LHCN-M2 (cell line): ENCODE data around the gene CLSTN3. TPM values are rescaled to one million over a fixed set of nuclear protein-coding genes. Genes with fewer than 3 reads are reported as not detected.
A peak's percentile ranks its signal among the peaks of the same experiment; 100 is the strongest.

Experiments used
- DNase-seq: peaks from one replicate; pipeline ENCODE4 v3.0.0-alpha.2; 2012; ENCODE audit warnings: low read depth
- total RNA-seq: library from RNA; depleted of rRNA; stranded (reverse); fragments of >200 nt; gene quantifications from 2 replicates; pipeline ENCODE4 v1.2.3, GENCODE V29; 2014; rRNA removed

The CLSTN3 gene
- total RNA-seq, 1 experiment from 2014 or later = 4.6 TPM

DNA sequence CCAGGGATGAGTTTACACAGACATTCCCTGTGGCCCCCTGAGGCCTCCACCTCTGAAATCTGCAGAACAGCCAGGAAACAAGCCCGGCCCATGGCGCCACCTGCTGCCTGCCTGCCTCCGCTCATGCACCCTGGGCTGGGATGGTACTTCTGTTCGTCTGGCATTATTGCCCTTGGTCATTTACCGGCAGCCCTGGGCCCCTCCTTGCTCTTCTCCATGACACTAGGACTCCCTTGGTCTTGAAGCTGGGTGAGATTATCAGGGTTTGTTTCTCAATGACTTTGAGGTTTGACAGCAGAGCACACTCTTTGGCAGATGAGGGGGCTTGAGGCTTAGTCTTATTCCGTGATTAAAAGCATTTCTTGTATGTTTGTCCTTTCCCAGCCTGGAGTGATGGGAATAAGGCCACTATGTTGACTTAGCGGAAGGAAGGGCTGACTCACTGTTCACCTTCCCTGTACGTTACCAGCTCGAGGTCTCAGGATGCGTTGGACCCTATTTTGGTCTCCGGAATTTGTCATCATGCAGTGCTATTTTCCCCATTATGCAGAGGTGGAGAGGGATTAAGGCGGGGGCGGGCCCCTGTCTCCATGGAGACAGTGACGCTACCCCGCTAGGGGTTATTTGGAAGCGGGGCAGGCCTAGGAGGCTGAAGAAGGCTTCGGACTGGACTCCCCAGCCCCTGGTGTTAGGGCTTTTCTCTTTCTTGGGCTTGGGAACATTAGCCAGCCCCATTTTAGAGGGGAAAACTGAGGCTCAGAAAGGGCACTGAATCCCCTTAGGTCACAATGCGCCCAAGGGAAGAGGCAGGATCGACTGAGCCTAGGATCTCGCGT lies 58.6 kb downstream of the CLSTN3 start:
- peak; percentile 60 for DNase-seq

DNA sequence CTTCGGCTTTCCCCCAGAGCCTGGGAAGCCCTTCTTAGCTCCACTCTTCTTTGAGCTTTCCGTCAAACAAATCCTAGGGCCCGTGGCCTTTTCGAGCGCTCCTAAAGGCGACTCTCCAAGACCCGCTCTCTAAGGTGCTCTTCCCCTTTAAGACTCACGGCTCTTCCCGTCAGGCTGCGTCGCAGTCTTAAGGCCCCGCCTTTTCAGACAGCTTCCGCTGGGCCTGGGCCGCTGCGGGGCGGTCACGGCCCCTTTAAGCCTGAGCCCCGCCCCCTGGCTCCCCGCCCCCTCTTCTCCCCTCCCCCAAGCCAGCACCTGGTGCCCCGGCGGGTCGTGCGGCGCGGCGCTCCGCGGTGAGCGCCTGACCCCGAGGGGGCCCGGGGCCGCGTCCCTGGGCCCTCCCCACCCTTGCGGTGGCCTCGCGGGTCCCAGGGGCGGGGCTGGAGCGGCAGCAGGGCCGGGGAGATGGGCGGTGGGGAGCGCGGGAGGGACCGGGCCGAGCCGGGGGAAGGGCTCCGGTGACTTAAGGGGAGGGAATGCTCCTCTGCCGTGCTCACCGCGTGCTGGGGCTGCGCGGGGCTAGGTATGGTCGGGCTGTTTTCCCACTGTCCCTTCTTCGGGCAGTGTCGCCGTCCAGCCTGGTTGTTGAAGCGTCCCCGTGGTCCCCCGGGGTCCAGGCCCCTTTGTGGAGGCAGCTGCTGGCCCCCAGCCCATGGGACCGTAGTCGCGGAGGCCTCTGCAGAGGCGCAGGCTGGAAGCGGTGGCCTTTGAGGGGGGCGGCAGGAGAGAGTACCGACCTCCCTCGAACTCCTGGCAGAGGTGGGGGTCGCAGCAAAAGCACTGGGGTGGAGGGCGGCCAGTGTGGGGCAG lies 59.5 kb downstream of the CLSTN3 start, which contains the start of gene PEX5:
TSS of gene PEX5 (plus strand) at position 289 of the 870 bp plus-strand sequence. CDS start 692 bp downstream, outside the sequence.
- DNase-seq = peak; percentile 90

DNA sequence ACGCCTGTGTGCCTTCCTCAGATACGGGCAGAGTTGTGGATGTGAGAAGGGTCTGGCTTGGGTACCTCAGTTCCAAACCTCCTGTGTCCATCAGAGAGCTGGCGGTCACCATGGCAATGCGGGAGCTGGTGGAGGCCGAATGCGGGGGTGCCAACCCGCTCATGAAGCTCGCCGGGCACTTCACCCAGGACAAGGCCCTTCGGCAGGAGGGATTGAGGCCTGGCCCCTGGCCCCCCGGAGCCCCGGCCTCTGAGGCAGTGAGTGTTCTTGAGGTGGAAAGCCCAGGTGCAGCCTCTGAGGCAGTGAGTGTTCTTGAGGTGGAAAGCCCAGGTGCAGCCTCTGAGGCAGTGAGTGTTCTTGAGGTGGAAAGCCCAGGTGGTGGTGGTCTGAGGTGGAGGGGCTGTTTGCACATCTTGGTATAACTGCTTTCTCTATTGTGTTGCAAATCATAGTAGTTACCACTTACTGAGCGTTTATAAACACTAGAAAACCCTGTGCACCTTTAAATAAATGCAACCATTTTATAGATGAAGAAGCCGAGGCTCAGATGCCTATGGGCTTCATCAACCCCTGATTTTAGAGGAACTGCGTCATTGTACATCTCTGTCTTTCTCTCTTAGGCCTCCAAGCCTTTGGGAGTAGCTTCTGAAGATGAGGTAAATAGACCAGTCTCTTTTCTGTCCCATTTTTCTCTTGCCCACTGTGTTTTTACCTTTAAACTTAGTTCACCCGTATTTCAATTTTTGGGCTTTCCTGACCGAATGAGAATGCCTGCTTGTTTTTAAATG lies 60.3 kb downstream of the CLSTN3 start:
- peak; percentile 6 for DNase-seq

DNA sequence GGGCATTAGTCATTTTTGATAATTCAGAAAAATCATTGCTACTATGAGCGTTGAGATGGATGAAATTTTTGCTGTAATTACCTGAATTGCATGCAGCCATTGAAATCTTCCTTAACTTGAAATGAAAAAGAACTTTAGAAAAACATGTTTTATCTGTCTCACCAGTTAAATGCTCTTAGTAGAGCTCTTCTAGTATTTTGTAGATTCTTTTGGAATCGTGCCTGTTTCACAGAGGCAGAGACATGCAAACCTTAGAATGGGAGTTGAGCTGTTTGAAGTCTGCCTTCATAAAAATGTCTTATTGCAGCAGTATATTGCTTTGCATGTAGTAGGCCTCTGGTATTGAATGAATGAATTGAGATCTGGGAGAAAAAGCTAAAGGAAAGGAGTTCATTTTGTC lies 63.5 kb downstream of the CLSTN3 start:
- no peak for DNase-seq

DNA sequence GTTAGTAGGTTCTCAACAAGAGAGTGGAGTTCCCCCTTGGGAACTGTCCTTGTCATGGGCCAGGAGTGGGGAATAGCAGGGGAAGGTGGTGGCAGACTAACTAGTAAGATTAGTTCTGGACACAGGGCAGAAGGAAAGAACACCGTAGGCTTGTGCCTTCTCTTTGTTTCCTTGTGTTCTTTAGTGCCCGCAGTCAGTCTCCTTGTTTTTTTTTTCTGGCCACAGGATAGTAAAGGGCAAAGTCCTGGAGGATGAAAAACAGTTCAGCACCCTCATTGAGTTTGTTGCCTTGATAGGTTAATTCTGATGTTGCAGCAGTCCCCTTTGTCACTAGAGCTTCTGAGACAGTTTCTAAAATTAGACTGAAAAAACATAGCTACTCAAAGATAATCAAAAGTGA lies 67.7 kb downstream of the CLSTN3 start:
- no peak for DNase-seq

DNA sequence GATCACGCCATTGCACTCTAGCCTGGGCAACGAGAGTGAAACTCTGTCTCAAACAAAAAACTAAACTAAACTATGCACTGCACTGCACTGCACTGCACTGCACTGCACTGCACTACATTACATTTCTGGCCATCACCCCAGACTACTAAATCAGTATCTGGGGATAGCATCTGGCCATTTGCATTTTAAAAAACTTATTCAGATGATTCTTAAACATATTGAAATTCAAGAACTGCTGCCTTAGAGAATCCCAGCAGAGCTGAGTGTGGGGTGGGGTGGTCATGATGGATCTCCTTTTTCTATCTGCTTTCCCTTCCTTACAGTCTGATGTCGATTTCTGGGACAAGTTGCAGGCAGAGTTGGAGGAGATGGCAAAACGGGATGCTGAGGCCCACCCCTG lies 72.9 kb downstream of the CLSTN3 start:
- DNase-seq = no peak

DNA sequence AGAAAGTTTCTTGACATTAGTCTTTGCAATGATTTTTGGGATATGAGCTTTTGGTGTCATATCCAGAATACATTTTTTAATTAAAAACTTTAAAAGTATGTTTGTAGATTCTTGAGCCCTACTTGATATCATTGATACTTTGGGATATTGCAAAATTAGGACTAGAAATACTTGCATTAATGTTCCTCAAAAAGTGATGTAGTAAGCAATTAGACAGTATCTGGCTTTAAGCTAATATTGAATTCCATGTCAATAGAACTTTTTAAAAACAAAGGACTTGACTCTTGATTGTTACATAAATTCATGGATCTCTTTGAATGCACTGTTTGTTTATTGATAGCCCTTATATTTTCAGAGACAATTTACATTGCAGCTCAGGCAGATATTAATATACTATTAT lies 74.9 kb downstream of the CLSTN3 start:
- no peak for DNase-seq

DNA sequence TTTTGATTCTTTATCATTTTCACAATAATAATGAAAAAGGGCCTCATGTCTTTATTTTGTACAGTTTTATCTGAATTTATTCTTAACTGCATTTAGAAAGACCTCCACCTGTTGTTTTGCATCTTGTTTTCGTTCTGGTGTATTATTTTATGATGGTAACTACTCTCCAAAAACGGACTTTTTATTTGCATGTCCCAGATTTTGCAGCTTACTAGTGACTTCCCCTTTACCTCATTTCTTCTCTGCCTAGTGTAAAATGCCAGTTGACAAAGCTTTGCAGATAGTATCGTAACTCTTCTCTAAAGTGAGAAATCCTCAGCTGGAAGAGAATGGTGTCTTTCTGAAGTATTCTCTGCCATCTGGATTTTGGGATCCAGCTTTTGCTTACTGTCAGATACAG lies 76.5 kb downstream of the CLSTN3 start:
- no peak for DNase-seq

DNA sequence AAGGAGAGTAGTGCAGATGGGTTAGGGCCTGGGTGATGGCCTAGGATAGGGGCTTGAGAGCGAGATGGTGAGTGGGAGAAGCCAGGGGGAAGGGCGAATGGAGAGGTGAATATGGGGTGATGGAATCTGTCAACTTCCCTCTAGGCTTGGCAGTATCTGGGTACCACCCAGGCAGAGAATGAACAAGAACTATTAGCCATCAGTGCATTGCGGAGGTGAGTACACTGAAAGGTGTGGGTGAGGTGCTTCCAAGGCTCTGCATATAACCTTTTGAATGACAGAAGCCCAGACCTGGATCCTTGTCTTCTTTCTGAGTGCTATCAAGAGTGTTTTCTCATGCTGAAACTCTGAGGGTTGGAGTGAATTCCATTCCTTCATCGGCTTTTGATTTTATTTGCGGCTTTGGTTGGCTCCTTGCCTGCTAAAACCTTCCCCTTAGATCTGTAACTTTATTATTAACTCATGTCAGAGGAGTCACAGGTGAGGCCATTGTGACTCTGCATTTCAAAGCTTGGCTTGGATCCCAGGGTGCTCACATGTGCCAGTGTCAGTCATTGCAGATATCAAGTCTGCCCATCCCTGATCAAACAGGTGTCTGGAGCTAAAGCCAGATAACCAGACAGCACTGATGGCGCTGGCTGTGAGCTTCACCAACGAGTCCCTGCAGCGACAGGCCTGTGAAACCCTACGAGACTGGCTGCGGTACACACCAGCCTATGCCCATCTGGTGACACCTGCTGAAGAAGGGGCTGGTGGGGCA lies 77.9 kb downstream of the CLSTN3 start:
- peak; percentile 26 for DNase-seq

Other genes with a start within 250 kb of the CLSTN3 start
- gene LRRC23, start 225.5 kb upstream of the CLSTN3 start, total RNA-seq = 4.0 and 5.3 TPM in 2 replicates
- gene ENO2, start 215.8 kb upstream of the CLSTN3 start, total RNA-seq = 22.7 and 26.3 TPM in 2 replicates
- 15.4 and 20.0 TPM in 2 replicates for gene ATN1, start 202.4 kb upstream of the CLSTN3 start, total RNA-seq
- gene RNU7-1, start 186.6 kb upstream of the CLSTN3 start, total RNA-seq = not detected in 2 replicates
- gene C12orf57, start 186.3 kb upstream of the CLSTN3 start, total RNA-seq = 185 and 223 TPM in 2 replicates
- gene PTPN6, start 179.0 kb upstream of the CLSTN3 start, total RNA-seq = not detected in 2 replicates
- gene PHB2, start 159.7 kb upstream of the CLSTN3 start, total RNA-seq = 302 and 330 TPM in 2 replicates
- gene EMG1, start 159.5 kb upstream of the CLSTN3 start, total RNA-seq = 39.1 and 61.7 TPM in 2 replicates
- 14.6 and 20.4 TPM in 2 replicates for gene LPCAT3, start 111.9 kb upstream of the CLSTN3 start, total RNA-seq
- gene C1S, start 69.7 kb upstream of the CLSTN3 start, total RNA-seq = 14.8 and 26.9 TPM in 2 replicates
- gene C1R, start 37.9 kb upstream of the CLSTN3 start, total RNA-seq = 63.0 and 131 TPM in 2 replicates
- 17.9 and 24.7 TPM in 2 replicates for gene C1RL, start 21.2 kb upstream of the CLSTN3 start, total RNA-seq
- gene RBP5, start 1.5 kb upstream of the CLSTN3 start, total RNA-seq = not detected in 2 replicates
- 21.2 TPM in 2 replicates for gene PEX5, start 59.3 kb downstream of the CLSTN3 start, total RNA-seq
- gene ACSM4, start 173.7 kb downstream of the CLSTN3 start, total RNA-seq = not detected in 2 replicates